Heart right ventricle (tissue), 16 donors: ENCODE measurements around the gene FAM20C. TPM values are rescaled to one million over a fixed set of nuclear protein-coding genes. Genes with fewer than 3 reads are reported as not detected.

Experiments used
- ATAC-seq, 8 donors: fragments of 200-7000 bp; cut with Tn5 transposase; one replicate each; pipeline ENCODE4 v1.9.1; 2020; ENCODE audit warnings: mild to moderate bottlenecking in 8 of 8, moderate library complexity in 8 of 8, moderate number of reproducible peaks in 1 of 8
- DNase-seq, 2 donors: peaks; one replicate each; pipeline ENCODE4 v3.0.0-alpha.2; 2020
- H3K27ac ChIP-seq, 10 donors: fragments of 200-600 bp; sonication (generic) in 2 of 10; one replicate each; pipeline versions ENCODE4 v1.5.0 to v1.8.0; 2020 to 2022; ENCODE audit warnings: mild to moderate bottlenecking in 3 of 10
- H3K27me3 ChIP-seq, 7 donors: fragments of 200-600 bp; one replicate each; pipeline ENCODE4 v1.8.0; 2021 to 2022; ENCODE audit warnings: mild to moderate bottlenecking in 2 of 7
- H3K36me3 ChIP-seq, 9 donors: fragments of 200-600 bp; sonication (generic) in 1 of 9; one replicate each; pipeline versions ENCODE4 v1.5.0 to v1.8.0; 2020 to 2022; ENCODE audit warnings: mild to moderate bottlenecking in 2 of 9
- H3K4me1 ChIP-seq, 9 donors: fragments of 200-600 bp; sonication (generic) in 1 of 9; one replicate each; pipeline versions ENCODE4 v1.5.0 to v1.8.0; 2020 to 2022; ENCODE audit warnings: mild to moderate bottlenecking in 4 of 9
- H3K4me3 ChIP-seq, 10 donors: fragments of 200-600 bp; sonication (generic) in 2 of 10; one replicate each; pipeline versions ENCODE4 v1.5.0 to v1.8.0; 2020 to 2022; ENCODE audit warnings: mild to moderate bottlenecking in 7 of 10, moderate library complexity in 2 of 10
- H3K9me3 ChIP-seq, 11 donors: fragments of 200-600 bp in 10 of 11; sonication (generic) in 2 of 11; one replicate each; pipeline versions ENCODE4 v1.5.0 to v1.8.0; 2013 to 2022; ENCODE audit warnings: mild to moderate bottlenecking in 2 of 11, control low read depth in 1 of 11, moderate library complexity in 1 of 11
- CTCF ChIP-seq, 9 donors: fragments of 200-600 bp; sonication (generic) in 2 of 9; IDR thresholded peaks; one replicate each; pipeline versions ENCODE4 v1.5.0 to v1.8.0; 2021 to 2022; ENCODE audit warnings: antibody characterized with exemption in 9 of 9, mild to moderate bottlenecking in 5 of 9, moderate library complexity in 1 of 9
- WGBS, 2 donors: extraction: QIAGEN DNeasy Blood & Tissue Kit; methylation state at CpG; one replicate each; pipeline ENCODE4 v1.1.7; 2013; ENCODE audit warnings: inconsistent platforms in 1 of 2; 5-methylcytosine and 5-hydroxymethylcytosine counted together
- intact Hi-C, 10 donors: fragments of 100-400 bp; cut with DNase I; formaldehyde crosslinking; loops; one replicate each; pipeline versions ENCODE4 v1.11.1 to v1.14.2; 2022
- polyA plus RNA-seq, 2 donors: library from polyadenylated mRNA; stranded (reverse); fragments of 200-250 nt; gene quantifications; one replicate each; pipeline ENCODE4 v1.2.3, GENCODE V29; 2013
- total RNA-seq, 10 donors: library from RNA; stranded (reverse); fragmentation: NEBNext Ultra II Directional in 3 of 10; extraction: Animal tissue kit (Norgen Biotek cat#: 25700) in 3 of 10; gene quantifications; one replicate each; pipeline versions ENCODE4 v1.2.1 to v1.2.4, GENCODE V29; 2021 to 2023
- donor health status: Arrhythmogenic right ventricular cardiomyopathy.
- donor health status: ischemic (EF 13 %, LVEDD 7.1; RV severe dilation, severe dysfunction).
- donor health status: healthy with polysubstance abuse.
- donor health status: DM: no; HTN: yes; CAD: no.
- donor health status: DM: no; HTN: no; CAD: no.
- donor health status: ischemic (EF 25% LVEDD 6.9; RV normal size, moderate dysfunction).
- donor health status: ischemic (EF 25% LVEDD 5.7; RV mildly dilated, moderate dysfunction).
- donor health status: healthy.
- donor health status: DM: yes; HTN: yes; CAD: no.
- donor health status: Ischemic cardiomyopathy.
- donor health status: ischemic (EF 35%, LVEDD 5.7; RV mildly dilated, moderate dysfunction).
- donor health status: nonischemic (EF 11% LVEDD 7.7; RV severe dilation, severe dysfunction).
- donor health status: DM: yes; HTN: yes; CAD: no.
- donor health status: PGD.
- donor health status: ischemic (EF 29% LVEDD 5.4; RV normal size, mild dysfunction).
- donor health status: nonischemic (EF 23%, LVEDD 6.1; RV moderate dilation, normal function).

FAM20C gene
- total and polyA plus RNA-seq, 12 donors: 12.4 to 59.8 (median 19.2) TPM

GRCh38 chr7:304574-305409 lies 112.4 kb downstream of the FAM20C start:
- no peak overlapping the region for H3K4me3 ChIP-seq
- WGBS, 2 donors: 83% methylated on average over 19 of the region's 19 CpGs
- ATAC-seq: peak in 1 of 8 donors; percentile 46
- intact Hi-C loops: no loop called here
- DNase-seq: no peak
- H3K36me3 ChIP-seq: no peaks in the 10 kb centered on the region
- H3K27me3 ChIP-seq: peaks cover 0 to 9% (median 0%) of the 10 kb centered on the region in 7 donors
- no peak overlapping the region for H3K27ac ChIP-seq
- peaks cover 0 to 26% (median 9%) of the 10 kb centered on the region in 11 donors for H3K9me3 ChIP-seq
- TF ChIP-seq CTCF (IDR thresholded peaks at IDR 0.05): no peak
- H3K4me1 ChIP-seq: no peaks in the 10 kb centered on the region

GRCh38 chr7:305410-306151 lies 113.2 kb downstream of the FAM20C start:
- 84 to 90% methylated on average over 35 of the region's 35 CpGs for WGBS, 2 donors
- DNase-seq (no peak), ATAC-seq (no peak)
- Histone ChIP-seq H3K4me3 (no peak overlapping the region), H3K4me1 (no peaks in the 10 kb centered on the region), H3K27me3 (peaks cover 0 to 10% (median 0%) of the 10 kb centered on the region in 7 donors), H3K9me3 (peaks cover 0 to 29% (median 9%) of the 10 kb centered on the region in 11 donors), H3K27ac (no peak overlapping the region), H3K36me3 (no peaks in the 10 kb centered on the region)
- intact Hi-C loops: no loop called here
- no peak for TF ChIP-seq CTCF (IDR thresholded peaks at IDR 0.05)

GRCh38 chr7:307970-308369 lies 115.6 kb downstream of the FAM20C start:
- intact Hi-C loops: no loop called here
- 54 to 70% methylated on average over 3 of the region's 3 CpGs for WGBS, 2 donors

More at GRCh38 chr7:307970-308369, 115.6 kb downstream of the FAM20C start:
- Histone ChIP-seq H3K4me3 (no peak overlapping the region), H3K36me3 (no peaks in the 10 kb centered on the region), H3K9me3 (peaks cover 0 to 29% (median 9%) of the 10 kb centered on the region in 11 donors), H3K27me3 (peaks cover 0 to 32% (median 8%) of the 10 kb centered on the region in 7 donors), H3K4me1 (no peaks in the 10 kb centered on the region), H3K27ac (no peak overlapping the region)
- no peak for ATAC-seq
- DNase-seq: no peak
- no peak for TF ChIP-seq CTCF (IDR thresholded peaks at IDR 0.05)
